Measurements from ENCODE around the gene KRTAP4-9. TPM values are rescaled to one million over a fixed set of nuclear protein-coding genes. Genes with fewer than 3 reads are reported as not detected.

KRTAP4-9 gene
- total RNA-seq, 1 experiment from 2014 or later: 1.0 TPM

DNA sequence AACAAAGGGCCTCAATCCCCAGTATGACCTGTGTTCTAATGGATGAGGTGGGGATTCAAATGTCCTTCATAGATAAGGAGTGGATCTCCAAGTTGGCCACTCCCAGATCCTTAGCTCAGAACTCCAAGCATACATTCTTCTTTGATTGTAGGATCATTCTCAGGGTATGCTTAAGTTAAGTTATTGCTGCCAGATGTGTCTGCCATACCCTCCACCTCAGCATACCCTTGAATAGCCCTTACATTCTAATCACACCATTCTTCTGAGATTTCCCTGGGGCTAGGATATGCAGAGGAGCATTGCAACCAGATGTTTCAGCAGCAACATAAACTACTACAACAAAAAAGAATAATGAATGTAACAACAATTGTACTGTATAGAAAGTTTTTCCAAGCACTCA is 37.9 kb upstream of the KRTAP4-9 start:
- Histone ChIP-seq H3K36me3 (ENCODE audit: insufficient read depth, low read length, poor library complexity, severe bottlenecking) (no peaks in the 10 kb centered on the region), H3K27ac (ENCODE audit: low read depth, low read length, poor library complexity, severe bottlenecking) (no peak overlapping the region), H3K4me3 (ENCODE audit: low read depth, low read length, poor library complexity, severe bottlenecking) (no peak overlapping the region), H3K4me1 (ENCODE audit: insufficient read depth, low read length, poor library complexity, severe bottlenecking) (no peaks in the 10 kb centered on the region), H3K9me3 (ENCODE audit: low read depth, low read length, poor library complexity, severe bottlenecking) (no peaks in the 10 kb centered on the region), H3K27me3 (replicated peaks; ENCODE audit: insufficient read depth, low read depth, low read length, poor library complexity) (no peaks in the 10 kb centered on the region)
- BruUV-seq (replicated peaks): no TSS peak
- ChIA-PET CTCF (no interaction called here), POLR2A (ENCODE audit: low non-redundant PET) (no interaction called here)
- intact Hi-C loops (cut with micrococcal nuclease; ENCODE audit: unreplicated experiment): no loop called here
- DNase-seq (ENCODE audit: low spot score): no peak
- TF ChIP-seq CTCF (conservative IDR thresholded peaks at IDR 0.05; ENCODE audit: low read depth, low read length) (no peak), EZH2 (IDR thresholded peaks at IDR 0.05; ENCODE audit: borderline replicate concordance, low read depth, low read length, poor library complexity, severe bottlenecking) (no peak)

DNA sequence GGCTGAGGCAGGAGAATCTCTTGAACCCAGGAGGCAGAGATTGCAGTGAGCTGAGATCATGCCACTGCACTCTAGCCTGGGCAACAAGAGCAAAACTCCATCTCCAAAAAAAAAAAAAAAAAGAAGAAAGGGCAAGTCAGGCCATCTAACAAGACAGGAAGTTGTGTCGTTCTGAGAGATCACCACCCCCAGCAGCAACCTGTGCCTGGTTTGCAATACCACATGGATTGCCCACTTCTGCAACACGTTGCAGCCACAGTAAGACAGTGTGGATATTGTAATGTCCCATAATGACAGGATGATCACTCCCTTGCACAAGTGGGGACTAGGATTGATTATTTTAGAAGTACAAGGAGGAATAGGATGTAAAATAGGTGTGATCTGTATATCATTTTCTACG is 36.2 kb upstream of the KRTAP4-9 start:
- H3K27me3 ChIP-seq (replicated peaks; ENCODE audit: insufficient read depth, low read depth, low read length, poor library complexity): no peaks in the 10 kb centered on the region
- no peaks in the 10 kb centered on the region for H3K9me3 ChIP-seq (ENCODE audit: low read depth, low read length, poor library complexity, severe bottlenecking)
- intact Hi-C loops (cut with micrococcal nuclease; ENCODE audit: unreplicated experiment): no loop called here
- no TSS peak for BruUV-seq (replicated peaks)
- no peaks in the 10 kb centered on the region for H3K36me3 ChIP-seq (ENCODE audit: insufficient read depth, low read length, poor library complexity, severe bottlenecking)
- ChIA-PET POLR2A (ENCODE audit: low non-redundant PET) (no interaction called here), CTCF (no interaction called here)
- no peak for DNase-seq (ENCODE audit: low spot score)
- no peak for TF ChIP-seq EZH2 (IDR thresholded peaks at IDR 0.05; ENCODE audit: borderline replicate concordance, low read depth, low read length, poor library complexity, severe bottlenecking)
- no peak for TF ChIP-seq CTCF (conservative IDR thresholded peaks at IDR 0.05; ENCODE audit: low read depth, low read length)
- no peaks in the 10 kb centered on the region for H3K4me1 ChIP-seq (ENCODE audit: insufficient read depth, low read length, poor library complexity, severe bottlenecking)
- H3K4me3 ChIP-seq (ENCODE audit: low read depth, low read length, poor library complexity, severe bottlenecking): no peak overlapping the region
- no peak overlapping the region for H3K27ac ChIP-seq (ENCODE audit: low read depth, low read length, poor library complexity, severe bottlenecking)

DNA sequence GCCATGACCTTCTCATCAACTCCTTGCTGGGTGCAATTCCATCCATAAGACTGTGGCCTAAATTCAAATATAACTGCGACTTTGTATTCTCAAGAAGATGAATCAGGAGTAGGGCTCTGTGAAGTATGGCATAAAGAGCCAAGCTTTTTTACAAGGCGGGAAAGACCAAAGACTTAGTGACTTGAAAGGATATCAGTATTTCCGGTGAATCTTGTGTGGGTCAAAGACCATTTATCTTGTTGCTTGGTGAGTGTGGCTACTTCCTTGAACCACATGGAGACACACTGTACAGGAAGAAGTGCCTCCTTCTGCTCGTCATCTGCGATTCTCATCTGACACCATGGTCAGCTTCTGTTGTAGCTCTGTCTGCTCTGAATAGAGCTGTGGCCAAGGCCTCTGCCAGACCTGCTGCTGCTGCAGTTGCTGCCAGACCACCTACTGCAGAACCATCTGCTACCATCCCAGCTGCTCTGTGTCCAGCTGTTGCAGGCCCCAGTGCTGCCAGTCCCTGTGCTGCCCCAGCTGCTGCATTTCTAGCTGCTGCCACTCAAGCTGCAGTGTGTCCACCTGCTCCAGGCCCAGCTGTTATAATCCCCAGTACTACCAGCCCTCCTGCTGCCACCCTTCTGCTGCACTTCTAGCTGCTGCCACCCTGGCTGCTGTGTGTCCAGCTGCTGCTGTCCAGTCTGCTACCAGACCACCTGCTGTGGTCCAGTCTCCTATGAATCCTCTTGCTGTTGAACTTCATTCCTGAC is 33.4 kb upstream of the KRTAP4-9 start:
- ChIA-PET CTCF (no interaction called here), POLR2A (ENCODE audit: low non-redundant PET) (no interaction called here)
- H3K36me3 ChIP-seq (ENCODE audit: insufficient read depth, low read length, poor library complexity, severe bottlenecking): no peaks in the 10 kb centered on the region
- intact Hi-C loops (cut with micrococcal nuclease; ENCODE audit: unreplicated experiment): no loop called here
- no peak for DNase-seq (ENCODE audit: low spot score)
- no peak for TF ChIP-seq EZH2 (IDR thresholded peaks at IDR 0.05; ENCODE audit: borderline replicate concordance, low read depth, low read length, poor library complexity, severe bottlenecking)
- TF ChIP-seq CTCF (conservative IDR thresholded peaks at IDR 0.05; ENCODE audit: low read depth, low read length): no peak
- no peaks in the 10 kb centered on the region for H3K27me3 ChIP-seq (replicated peaks; ENCODE audit: insufficient read depth, low read depth, low read length, poor library complexity)
- BruUV-seq (replicated peaks): no TSS peak
- H3K9me3 ChIP-seq (ENCODE audit: low read depth, low read length, poor library complexity, severe bottlenecking): no peaks in the 10 kb centered on the region
- no peak overlapping the region for H3K4me3 ChIP-seq (ENCODE audit: low read depth, low read length, poor library complexity, severe bottlenecking)
- no peak overlapping the region for H3K27ac ChIP-seq (ENCODE audit: low read depth, low read length, poor library complexity, severe bottlenecking)
- no peaks in the 10 kb centered on the region for H3K4me1 ChIP-seq (ENCODE audit: insufficient read depth, low read length, poor library complexity, severe bottlenecking)

Data from A673 (cell line).